NCI-H2227 (cell line): ENCODE data around the gene KCNK13.
A peak's percentile ranks its signal among the peaks of the same experiment; 100 is the strongest.
"Not testable (repeated sequence)": the region's sequence is repeated elsewhere in the genome, so short reads cannot be mapped to it uniquely, and the experiment has no call there.

Experiments used
- DNase-seq: peaks from one replicate; lab custom pipeline; 2025; ENCODE audit not compliant: unreplicated experiment; lab: John Stamatoyannopoulos, UW

Gene KCNK13

DNA sequence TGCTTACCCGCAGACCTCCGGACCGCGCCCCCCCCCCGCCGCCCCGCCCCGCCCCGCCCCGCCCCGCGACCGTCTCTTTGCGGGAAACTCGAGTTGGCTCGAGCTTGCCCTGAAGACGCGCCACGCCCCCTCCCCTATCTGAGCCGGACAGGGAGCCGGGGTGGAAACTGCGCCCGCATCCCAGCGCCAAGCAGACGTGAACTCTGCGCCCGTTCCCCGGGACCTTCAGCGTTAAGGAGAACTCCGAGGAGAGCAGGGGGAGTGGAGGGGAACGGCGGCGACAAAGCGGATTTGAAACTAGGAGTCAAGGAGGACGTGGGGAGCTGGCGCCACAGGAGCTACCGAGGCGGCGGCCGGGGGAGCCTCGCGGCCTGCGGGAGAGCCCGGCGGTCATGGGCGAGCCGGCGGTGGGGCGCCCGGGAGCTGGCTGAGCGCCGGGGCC lies at the start of gene KCNK13:
Gene KCNK13 (plus strand): TSS at position 310 of the 442 bp plus-strand sequence. CDS start 212 bp downstream, outside the sequence.
- DNase-seq = peak; percentile 33

DNA sequence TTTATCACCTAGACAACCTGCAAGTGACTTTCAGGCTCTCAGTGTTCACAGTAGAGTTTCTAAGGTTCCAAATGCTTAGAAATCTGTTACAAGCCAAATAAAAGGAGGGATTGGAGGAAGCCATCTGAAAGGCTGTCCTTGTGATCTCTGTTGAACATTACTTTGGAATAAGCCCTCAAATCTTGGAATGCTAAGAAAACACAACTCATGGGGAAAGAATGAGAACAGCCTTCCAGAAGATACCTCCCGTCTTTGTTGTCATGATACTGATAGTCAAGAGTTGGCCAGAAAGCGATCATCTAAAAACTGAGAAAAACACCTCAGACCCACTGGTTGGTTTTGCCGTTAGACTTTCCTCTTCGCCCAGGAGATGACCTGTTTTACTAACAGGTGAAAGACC lies 44.4 kb upstream of the KCNK13 start:
- DNase-seq = no peak

DNA sequence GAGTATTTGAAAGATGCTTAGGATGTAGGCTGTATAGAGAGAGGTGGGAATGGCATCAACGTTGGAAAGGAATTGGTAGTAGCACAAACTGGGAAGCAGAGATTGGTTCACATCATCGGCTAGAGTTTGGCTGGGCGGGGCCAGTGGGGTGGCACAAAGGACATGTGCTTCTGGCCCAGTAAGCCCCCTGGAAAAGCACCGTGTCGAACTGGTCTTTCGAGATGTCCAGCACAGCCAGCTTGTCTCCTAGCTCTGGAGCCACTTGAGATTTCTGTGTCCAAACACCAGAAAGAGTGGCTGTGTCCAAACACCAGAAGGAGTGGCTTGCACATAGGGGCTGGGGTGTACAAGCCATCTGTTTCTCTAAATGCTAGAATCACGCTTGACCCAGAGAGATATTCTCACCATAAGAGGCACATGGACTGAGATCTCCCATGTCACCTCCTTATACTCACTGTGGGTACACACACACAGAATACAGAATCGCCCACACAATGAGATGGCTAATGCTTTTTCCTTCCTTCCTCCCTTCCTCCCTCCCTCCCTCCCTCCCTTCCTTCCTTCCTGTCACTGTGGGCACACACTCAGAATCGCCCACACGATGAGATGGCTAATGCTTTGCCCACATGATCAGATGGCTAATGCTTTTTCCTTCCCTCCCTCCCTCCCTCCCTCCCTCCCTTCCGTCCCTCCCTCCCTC lies 41.8 kb upstream of the KCNK13 start:
- DNase-seq = no peak

DNA sequence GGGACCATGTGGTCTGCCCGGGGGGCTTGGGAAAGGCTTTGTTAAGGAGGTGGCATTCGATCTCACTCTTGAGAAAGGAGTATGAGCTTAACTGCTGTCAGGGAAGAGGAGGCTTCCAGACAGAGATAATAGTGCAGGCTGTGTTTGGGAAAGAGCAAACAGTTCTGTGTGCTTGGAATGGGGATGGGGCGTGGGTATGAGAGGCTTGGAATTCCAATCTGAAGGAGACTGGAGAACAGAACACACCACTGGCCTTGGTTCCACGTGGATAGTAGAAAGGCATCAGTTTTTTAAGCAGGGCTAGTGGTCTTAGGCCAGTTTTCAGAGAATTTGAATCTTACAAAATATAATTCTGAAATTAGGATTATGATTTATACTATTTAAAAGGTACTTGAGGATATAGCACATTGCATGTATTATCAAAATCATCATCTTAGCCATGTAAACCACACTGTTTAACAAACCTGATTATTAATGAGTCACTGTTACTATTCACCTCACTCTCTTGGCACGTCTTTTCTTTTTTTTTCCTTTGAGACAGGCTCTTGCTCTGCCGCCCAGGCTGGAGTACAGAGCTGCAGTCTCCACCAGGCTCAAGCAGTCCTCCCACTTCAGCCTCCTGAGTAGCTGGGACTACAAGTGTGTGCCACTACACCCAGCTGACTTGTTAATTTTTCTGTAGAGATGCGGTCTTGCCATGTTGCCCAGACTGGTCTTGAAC lies 38.5 kb upstream of the KCNK13 start:
- no peak for DNase-seq

DNA sequence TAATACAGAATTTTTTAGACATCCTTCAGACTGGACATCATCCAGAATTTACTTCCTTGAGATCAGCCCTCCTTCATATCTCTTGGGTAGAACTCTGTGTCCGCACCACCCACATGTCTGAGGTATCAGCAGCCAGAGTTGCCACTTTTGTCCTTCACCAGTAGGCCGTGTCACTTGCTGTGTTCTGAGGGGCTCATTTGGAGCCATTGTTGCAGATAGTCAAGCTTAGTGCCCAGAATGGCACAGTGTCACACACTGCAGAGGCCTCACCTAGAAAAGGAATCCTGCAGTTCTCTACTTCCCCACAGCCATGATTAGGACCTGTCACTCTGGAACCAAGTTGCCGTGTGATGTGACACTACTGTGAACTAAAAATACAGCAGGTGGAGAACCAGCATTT lies 36.9 kb upstream of the KCNK13 start:
- no peak for DNase-seq

DNA sequence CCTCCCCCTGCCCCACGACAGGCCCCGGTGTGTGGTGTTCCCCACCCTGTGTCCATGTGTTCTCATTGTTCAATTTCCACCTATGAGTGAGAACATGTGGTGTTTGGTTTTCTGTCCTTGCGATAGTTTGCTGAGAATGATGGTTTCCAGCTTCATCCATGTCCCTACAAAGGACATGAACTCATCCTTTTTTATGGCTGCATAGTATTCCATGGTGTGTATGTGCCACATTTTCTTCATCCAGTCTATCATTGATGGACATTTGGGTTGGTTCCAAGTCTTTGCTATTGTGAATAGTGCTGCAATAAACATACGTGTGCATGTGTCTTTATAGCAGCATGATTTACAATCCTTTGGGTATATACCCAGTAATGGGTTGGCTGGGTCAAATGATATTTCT lies 35.2 kb upstream of the KCNK13 start:
- DNase-seq = not testable (repeated sequence)

DNA sequence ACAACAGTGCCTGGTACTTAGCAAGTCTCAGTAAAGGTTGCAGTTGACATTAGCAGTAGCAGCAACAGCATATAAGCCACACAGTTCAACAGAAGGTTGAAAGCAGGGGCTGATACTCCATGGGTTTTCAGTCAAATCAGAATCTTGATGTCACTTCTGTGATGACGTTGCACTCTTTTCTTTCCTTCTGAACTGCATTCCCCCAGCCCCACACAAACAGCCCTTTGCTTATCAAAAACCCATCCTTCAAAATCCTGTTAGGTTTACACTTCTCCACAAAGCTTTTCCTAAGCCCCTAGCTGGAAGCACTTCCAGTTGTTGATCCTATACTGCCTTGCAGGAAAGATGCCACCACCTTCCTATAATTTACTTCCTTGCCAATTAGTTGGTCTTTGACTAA lies 34.0 kb upstream of the KCNK13 start:
- no peak for DNase-seq

DNA sequence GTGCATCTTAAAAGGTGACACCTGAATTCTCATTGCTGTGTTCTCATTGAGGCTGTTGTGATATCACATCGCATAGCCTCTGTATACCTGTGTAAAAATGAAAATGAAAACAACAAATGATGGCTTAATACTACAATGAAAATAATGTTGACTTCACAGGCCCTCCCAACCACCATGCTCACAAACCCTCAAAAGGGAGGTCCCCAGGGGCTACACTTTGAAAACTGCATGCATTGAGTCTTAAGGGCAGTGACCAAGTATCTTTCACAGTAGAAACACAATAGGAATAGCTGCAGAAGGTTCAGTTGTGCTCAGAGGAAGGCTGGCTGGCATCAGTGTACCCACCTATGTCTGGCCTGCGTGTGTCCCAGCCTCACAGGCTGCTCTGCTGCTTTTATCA lies 27.6 kb upstream of the KCNK13 start:
- no peak for DNase-seq

DNA sequence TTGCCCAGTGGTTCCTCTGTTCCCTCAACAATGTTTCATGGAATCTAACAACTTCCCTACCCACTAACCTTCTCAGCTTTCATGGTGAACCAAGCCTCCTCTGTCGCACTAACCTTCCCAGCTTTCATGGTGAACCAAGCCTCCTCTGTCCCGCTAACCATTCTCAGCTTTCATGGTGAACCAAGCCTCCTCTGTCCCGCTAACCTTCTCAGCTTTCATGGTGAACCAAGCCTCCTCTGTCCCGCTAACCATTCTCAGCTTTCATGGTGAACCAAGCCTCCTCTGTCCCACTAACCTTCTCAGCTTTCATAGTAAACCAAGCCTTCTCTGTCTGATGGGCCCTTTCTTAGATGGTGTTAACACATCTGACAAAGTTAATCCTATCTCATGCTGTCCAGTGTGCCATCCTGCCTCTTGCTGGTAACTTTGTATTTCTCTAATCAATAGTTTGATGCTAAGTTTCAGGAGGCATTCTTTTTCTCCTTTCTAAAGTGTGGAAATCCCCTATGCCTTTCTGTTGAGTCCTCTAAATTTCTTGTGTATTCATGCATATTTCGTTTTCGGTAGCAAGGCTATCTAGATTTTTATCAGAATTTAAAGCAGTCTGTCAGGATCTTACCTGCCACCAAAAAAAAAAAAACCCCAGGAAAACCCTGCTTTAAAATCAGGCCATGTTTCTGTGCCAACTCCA lies 26.8 kb upstream of the KCNK13 start:
- no peak for DNase-seq

DNA sequence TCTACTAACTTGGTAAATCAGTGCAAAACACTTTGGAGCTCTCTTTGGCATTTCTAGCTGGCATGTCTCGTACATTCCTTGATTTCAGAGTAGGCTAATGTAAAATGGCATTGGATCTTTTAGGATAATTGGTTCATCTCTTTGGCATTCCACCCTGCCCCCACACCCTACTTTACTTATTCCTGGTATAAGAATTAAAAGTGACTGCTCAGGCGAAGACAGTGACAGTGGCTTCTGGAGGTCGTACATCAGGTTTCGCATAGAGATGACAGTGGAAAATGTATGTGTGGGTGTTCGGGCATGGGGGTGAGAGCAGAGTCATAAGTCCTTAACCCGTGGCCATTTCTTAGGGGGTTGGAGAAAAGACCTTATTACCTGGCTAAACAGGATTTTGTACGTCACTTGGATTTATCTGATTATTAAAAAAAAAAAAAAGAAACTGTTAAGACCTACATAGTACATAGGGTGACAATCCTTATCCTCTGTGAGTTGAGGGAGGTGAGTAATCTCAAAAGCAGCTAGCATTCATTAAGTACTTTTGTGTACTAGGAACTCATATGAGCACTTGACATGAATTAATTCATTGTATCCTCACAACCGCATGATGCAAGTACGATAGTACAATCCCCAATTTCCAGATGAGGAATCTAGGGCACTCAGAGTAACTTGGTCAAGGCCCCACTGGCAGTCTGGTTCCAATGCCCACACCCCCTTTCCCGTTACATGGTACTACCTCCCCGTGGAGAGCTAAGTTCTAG lies 22.4 kb upstream of the KCNK13 start:
- DNase-seq = no peak

DNA sequence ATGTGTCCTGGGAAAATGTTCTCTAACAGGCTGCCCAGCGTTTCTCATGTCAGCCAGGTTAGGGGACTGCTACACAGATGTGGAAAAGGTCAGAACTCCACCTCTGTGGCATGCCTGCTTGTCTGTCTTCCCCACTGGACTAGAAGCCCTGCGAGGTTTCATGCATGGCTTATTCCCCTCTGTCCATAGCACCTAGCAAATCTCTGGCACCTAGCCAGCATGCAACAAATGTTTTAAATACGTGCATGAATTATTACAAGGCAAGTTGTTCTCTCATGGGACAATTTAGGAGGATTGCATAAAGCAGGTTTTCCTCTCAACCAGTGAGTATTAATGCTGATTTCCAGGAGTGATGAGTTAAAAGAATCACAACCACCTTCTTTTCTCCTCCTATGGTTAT lies 21.4 kb upstream of the KCNK13 start:
- DNase-seq = no peak

DNA sequence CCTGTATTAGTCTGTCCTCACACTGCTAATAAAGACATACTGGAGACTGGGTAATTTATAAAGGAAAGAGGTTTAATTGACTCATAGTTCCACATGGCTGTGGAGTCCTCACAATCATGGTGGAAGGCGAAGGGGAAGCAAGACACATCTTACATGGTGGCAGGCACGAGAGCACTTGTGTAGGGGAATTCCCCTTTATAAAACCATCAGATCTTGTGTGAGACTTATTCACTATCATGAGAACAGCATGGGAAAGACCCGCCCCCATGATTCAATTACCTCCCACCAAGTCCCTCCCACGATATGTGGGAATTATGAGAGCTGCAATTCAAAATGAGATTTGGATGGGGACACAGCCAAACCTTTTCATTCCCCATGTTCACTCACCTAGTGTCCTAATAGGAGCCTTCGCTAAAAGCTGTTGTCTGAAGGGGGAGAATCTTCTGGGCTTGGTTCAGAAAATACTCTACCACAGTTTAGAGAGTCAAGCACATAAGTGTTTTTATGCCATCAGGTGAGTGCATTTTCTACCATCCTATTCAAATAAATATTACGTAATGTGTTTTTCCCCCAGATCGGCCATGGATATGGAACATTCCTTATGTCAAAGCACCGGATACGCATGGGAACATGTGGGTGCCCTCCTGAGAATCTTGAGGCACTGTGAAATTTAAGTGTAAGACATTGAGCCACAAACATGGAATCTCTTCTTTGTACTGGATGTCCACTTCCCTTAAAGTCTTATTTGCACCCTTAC lies 19.1 kb upstream of the KCNK13 start:
- DNase-seq = no peak

DNA sequence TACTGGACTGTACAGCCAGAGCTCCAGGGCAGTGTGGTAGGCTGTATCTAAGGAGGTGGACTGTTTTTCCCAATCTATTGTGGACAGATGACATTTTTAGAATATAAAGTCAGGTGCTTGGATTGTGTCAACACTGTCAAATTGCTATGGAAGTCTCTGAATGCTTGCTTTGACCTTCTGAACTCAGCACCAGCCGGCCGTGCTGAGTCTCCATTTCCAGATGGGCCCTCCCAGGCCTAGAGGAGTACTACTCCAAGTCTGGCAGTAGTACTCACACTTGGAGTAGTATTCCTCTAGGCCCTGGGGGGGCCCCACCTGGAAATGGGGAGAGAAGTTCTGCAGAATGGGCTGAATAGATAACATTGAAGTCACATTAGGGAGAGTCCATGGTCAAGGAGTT lies 16.2 kb upstream of the KCNK13 start:
- DNase-seq = no peak

DNA sequence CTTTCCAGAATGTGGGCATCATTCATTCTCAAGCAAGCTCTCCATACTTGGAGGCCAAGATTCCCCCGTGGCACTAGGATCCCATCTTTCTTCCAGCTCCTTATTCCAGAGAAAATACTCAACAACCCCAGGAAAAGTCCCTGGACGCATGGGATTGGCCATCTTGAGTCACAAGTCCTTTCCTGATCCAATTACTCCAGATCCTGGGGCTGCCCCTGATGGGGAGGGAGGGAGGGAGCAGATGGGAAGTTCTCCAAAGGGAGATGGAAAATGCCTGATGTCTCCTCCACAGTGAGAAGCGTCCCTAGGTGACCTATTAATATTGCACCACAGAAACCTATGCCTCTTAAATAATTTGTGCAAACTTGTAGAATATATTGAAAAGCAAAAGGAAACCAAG lies 12.4 kb upstream of the KCNK13 start:
- DNase-seq = no peak

DNA sequence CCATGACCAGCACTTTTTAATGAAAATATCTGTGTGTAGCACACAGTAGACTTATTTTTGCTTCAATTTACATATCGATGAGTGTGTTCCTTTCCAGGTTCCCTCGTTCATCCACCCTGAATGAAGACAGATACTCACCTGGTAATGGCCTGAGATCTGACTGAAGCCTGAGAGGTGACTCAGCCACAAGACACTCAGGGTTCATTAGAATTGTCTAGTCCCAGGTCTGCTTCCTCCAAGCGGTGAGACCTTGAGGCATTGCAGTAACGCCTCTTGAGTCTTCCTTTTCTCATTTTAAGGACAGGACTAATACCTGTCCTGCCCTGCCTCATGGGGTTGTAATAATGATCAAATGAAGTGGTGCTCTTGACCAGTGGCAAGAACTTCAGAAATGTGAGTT lies 11.5 kb upstream of the KCNK13 start:
- no peak for DNase-seq

DNA sequence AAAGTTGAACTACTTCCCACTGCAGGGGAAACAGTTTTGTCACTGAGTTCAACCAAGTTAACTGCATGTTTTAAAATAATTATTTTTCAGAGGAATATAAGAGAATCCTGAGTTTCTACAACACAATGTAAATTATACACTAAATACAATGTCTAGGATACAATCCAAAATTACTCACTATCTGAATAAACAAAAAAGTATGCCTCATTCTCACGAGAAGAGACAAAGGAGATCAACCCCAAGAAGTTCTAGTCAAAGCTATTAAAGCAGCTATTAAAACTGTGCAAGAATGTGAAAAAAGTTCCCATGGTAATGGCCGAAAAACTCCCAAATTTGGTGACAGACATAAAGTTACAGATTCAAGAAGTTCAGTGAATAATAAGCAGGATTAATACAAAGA lies 8.8 kb upstream of the KCNK13 start:
- DNase-seq = no peak

DNA sequence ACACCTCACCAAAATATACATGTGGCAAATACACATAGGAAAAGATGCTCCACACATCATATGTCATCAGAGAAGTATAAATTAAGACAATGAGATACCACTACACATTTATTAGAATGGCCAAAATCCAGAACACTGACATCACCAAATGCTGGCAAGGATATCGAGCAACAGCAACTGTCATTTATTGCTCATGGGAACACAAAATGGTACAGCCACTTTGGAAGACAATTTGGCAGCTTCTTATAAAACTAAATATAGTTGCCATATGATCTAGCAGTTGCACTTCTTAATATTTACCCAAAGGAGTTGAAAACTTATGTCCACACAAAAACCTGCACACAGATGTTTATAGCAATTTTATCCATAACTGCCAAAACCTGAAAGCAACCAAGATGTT lies 7.0 kb upstream of the KCNK13 start:
- no peak for DNase-seq

DNA sequence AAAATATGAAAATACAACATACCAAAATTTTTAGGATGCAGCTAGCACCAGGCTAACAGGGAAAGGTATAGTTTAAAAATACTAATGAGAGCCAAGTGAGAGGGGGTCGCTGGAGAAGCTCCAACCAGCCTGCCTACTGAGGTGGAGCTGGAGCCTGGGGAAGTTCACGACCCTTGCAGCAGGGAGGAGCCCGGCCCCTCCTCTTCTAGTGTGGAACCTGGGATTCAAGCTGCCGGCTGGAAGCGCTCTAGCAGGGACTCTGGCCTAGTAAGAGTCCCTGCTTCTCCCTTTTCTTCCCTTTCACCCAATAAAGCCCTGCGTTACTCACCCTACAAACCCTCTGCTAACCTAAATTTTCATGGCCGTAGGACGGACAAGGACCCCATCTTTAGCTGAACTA lies 5.0 kb upstream of the KCNK13 start:
- DNase-seq = no peak

DNA sequence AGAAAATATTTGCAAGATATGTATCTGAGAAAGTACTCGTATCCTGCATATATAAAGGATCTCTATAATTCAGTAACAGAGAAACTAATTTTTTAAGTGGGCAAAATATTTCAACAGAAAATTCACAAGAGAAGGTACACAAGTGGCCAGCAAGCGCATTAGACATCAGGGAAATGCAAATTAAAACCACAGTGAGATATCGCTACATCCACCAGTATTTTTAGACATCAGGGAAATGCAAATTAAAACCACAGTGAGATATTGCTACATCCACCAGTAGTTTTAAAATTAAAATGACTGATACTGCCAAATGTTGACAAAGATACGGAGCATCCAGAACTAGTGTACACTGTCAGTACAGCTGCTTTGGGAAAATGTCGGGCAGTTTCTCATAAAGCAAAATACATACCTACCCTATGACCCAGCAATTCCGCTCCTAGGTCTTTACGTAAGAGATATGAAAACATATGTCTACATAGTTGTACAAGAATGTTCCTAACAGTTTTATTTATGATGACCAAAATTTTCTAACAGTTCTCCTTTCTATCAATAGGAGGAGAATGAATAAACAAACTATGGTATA lies 2.8 kb upstream of the KCNK13 start:
- no peak for DNase-seq

DNA sequence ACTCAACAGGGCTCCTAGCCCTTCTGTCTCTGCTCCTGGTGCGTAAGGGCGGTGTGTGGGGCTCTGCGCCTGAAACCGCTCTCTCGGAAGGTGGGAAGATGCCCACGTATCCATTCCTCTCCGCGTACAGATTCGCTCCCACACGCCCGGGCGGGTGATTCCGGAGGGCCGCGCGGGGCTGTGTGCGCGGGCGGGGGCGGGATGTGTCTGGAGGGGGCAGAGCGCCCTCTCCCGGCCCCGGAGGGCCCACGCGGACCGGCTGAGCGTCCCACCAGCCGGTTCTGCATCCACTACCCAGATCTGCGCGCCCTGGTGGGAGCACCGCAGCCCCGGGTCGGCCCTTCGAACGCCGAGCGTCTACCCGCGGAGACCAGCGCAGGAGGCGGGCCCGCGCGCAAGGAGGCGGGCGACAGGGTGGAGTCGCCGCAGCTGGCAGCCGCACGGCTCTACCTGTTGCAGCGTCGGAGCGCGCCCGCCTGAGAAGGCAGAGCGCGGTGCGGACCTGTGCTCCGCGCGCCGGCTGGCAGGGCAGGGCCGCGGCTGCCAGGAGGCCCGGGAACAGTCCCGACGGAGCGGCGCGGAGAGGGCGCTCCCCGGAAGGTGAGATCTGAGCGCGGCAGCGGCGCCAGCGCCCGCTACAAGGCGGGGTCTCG lies 1.4 kb upstream of the KCNK13 start:
- DNase-seq = peak; percentile 87
